ENCODE results near the gene EFHC1. TPM values are rescaled to one million over a fixed set of nuclear protein-coding genes. Genes with fewer than 3 reads are reported as not detected.
A peak's percentile ranks its signal among the peaks of the same experiment; 100 is the strongest.

The EFHC1 gene
- total RNA-seq, 2 experiments from 2014 or later, result 2.2 to 3.6 TPM

DNA sequence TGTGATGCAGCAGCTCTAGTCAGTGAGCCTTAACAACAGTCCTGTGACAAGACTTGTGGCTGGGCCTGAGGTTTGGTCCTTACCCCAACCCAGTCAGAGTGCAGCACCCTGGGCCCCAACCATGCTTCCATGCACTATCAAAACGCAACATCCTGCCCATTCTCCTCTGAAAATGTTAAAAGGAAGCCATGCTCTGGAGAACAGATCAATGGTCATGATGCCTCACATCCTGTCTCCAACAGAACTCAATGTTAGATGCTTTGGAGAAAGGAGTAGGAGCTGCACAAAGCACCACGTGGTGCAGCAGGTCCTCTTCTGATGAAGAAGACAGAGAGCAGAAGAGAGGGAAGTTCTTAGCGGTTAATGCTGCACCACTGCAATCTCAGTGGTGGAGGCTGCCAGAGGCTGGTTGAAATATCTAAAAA, 114.8 kb downstream of the EFHC1 start:
- CTCF ChIA-PET, result interaction anchor here (1.2 kb wide), 1 partner anchor 128 kb away, joined by 4 read pairs; no protein-coding TSS in a partner anchor
- DNase-seq (peak; percentile 73), ATAC-seq (peak; percentile 77)
- peaks cover 4% of the 10 kb centered on the region for H3K36me3 Mint-ChIP-seq (ENCODE audit: low read depth)
- no peaks in the 10 kb centered on the region for H3K9me3 Mint-ChIP-seq (ENCODE audit: low read depth)
- H3K27me3 Mint-ChIP-seq, result no peaks in the 10 kb centered on the region
- H3K4me3 Mint-ChIP-seq, result no peak overlapping the region
- H3K27ac Mint-ChIP-seq, result no peak overlapping the region
- POLR2A ChIA-PET, result no interaction called here
- intact Hi-C loops (cut with DNase I, micrococcal nuclease), result no loop called here
- H3K4me1 Mint-ChIP-seq, result peaks cover 48% of the 10 kb centered on the region

GRCh38 chr6:52535711-52536423, 115.7 kb downstream of the EFHC1 start:
- no peak overlapping the region for H3K27ac Mint-ChIP-seq
- ChIA-PET CTCF (interaction anchor here (0.6 to 1.7 kb wide), 4 partner anchors 36 to 1192 kb away, joined by 3 to 5 read pairs (median 4); no protein-coding TSS in a partner anchor), POLR2A (no interaction called here)
- H3K9me3 Mint-ChIP-seq (ENCODE audit: low read depth), result no peaks in the 10 kb centered on the region
- H3K36me3 Mint-ChIP-seq (ENCODE audit: low read depth), result peaks cover 4% of the 10 kb centered on the region
- H3K4me1 Mint-ChIP-seq, result peaks cover 51% of the 10 kb centered on the region
- no peaks in the 10 kb centered on the region for H3K27me3 Mint-ChIP-seq
- intact Hi-C loops (cut with DNase I, micrococcal nuclease), result no loop called here
- ATAC-seq (no peak), DNase-seq (no peak)
- H3K4me3 Mint-ChIP-seq, result no peak overlapping the region

DNA sequence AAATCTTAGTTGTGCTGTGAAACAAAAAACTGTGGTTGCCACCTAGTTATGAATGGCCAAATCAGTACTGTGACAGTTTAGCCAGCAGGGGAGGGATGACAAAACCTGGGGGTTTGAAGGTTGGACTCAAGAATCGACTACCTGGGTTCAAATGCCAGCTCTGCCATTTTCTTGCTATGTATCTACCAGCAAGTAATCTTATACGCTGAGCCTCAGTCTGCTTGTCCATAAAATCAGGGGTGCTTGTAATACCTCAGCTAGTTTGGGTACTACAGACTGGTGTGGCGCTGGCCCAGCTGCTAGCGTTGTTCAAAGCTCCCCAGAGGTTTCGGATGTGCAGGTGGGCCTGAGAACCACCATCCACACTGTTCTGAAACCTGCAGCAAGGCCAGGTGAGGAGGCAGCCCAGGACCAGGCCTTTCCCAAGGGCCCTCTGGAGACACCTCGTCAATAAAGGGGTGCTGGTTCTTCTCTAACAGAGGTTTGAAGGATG, 116.3 kb downstream of the EFHC1 start:
- DNase-seq, result no peak
- Mint-ChIP-seq H3K36me3 (ENCODE audit: low read depth) (peaks cover 4% of the 10 kb centered on the region), H3K9me3 (ENCODE audit: low read depth) (no peaks in the 10 kb centered on the region), H3K4me1 (peaks cover 51% of the 10 kb centered on the region), H3K27me3 (no peaks in the 10 kb centered on the region), H3K4me3 (no peak overlapping the region), H3K27ac (no peak overlapping the region)
- CTCF ChIA-PET, result interaction anchor here (1.0 to 1.7 kb wide), 3 partner anchors 37 to 129 kb away, joined by 3 to 4 read pairs (median 4); no protein-coding TSS in a partner anchor
- POLR2A ChIA-PET, result no interaction called here
- ATAC-seq, result no peak
- intact Hi-C loops (cut with DNase I, micrococcal nuclease), result no loop called here

DNA sequence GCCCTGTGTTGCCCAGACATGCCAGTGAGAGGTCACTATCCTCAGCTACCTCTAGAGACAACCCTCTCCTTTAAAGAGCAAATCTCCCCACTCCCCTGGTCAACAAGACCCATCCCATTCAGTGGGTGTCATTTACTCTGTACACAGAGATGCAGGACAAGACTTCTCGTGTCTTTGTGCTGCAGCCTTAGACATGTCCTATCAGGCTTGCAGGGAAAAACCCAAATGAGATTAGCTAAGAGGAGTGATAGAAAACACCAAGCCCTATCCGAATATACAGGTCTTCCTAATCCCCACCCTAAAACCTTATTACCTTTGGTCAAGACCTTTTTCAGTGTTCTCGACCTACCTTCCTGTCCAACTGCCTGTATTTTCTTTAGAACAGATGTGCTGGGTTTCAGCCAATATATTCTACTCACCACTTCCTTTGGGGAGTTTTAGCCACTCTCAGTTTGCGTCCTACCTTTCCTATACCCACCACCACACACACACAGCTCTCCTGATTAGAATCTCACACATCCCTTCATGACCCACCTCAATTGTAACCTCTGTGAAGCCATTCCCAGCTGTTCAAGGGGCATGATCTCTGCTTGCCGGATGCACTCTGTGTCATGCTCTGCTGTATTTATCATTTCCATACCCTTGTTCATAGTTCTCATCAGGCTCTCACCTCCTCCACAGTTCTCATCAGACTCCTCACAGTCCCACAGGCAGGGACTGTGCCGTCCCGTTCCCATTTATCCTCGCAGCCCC, 117.0 kb downstream of the EFHC1 start:
- DNase-seq (peak; percentile 27), ATAC-seq (peak; percentile 67)
- intact Hi-C loops (cut with DNase I, micrococcal nuclease), result no loop called here
- ChIA-PET POLR2A (interaction anchor here (0.7 kb wide), 1 partner anchor 39 kb away, joined by 3 read pairs; no protein-coding TSS in a partner anchor), CTCF (interaction anchor here (1.7 kb wide), 1 partner anchor 115 kb away, joined by 4 read pairs; no protein-coding TSS in a partner anchor)
- Mint-ChIP-seq H3K4me1 (peaks cover 51% of the 10 kb centered on the region), H3K4me3 (no peak overlapping the region), H3K36me3 (ENCODE audit: low read depth) (peaks cover 4% of the 10 kb centered on the region), H3K27ac (no peak overlapping the region), H3K9me3 (ENCODE audit: low read depth) (no peaks in the 10 kb centered on the region), H3K27me3 (no peaks in the 10 kb centered on the region)

- no peak for ATAC-seq
- intact Hi-C loops (cut with DNase I, micrococcal nuclease), result no loop called here
- no peak overlapping the region for H3K27ac Mint-ChIP-seq
- CTCF ChIA-PET, result interaction anchor here (0.6 kb wide), 1 partner anchor 39 kb away, joined by 3 read pairs; no protein-coding TSS in a partner anchor
- H3K27me3 Mint-ChIP-seq, result no peaks in the 10 kb centered on the region
- no peaks in the 10 kb centered on the region for H3K9me3 Mint-ChIP-seq (ENCODE audit: low read depth)
- H3K4me1 Mint-ChIP-seq, result peaks cover 51% of the 10 kb centered on the region
- POLR2A ChIA-PET, result interaction anchor here (0.6 kb wide), 1 partner anchor 625 kb away, joined by 4 read pairs; no protein-coding TSS in a partner anchor
- H3K36me3 Mint-ChIP-seq (ENCODE audit: low read depth), result peaks cover 4% of the 10 kb centered on the region
- DNase-seq, result no peak
- no peak overlapping the region for H3K4me3 Mint-ChIP-seq
Observed at GRCh38 chr6:52538252-52538900, 118.2 kb downstream of the EFHC1 start.

- ATAC-seq (no peak), DNase-seq (no peak)
- no peak overlapping the region for H3K4me3 Mint-ChIP-seq
- peaks cover 4% of the 10 kb centered on the region for H3K36me3 Mint-ChIP-seq (ENCODE audit: low read depth)
- ChIA-PET CTCF (interaction anchor here (0.6 kb wide), 1 partner anchor 40 kb away, joined by 3 read pairs; no protein-coding TSS in a partner anchor), POLR2A (no interaction called here)
- H3K9me3 Mint-ChIP-seq (ENCODE audit: low read depth), result no peaks in the 10 kb centered on the region
- H3K27me3 Mint-ChIP-seq, result no peaks in the 10 kb centered on the region
- H3K27ac Mint-ChIP-seq, result no peak overlapping the region
- H3K4me1 Mint-ChIP-seq, result peaks cover 51% of the 10 kb centered on the region
- intact Hi-C loops (cut with DNase I, micrococcal nuclease), result no loop called here
Observed at GRCh38 chr6:52538901-52539354, 118.8 kb downstream of the EFHC1 start.

DNA sequence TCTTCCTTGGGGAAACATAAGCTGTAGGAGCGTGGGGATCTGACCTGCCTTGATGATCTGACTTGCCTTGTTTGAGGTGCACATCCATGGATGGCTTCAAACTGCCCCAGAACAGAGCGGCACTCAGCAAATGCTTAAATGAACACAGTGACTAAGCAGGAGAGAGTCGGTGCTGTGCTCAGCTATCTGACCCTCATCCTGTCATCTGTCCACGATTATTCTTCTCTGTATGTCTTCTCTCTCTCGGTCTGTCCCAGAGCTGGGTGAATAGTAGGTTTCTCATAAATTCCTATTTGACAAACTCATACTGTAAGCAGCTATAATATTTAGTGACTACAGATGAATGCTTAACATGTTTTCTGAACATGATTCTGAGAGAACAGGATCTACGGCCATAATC, 119.5 kb downstream of the EFHC1 start:
- no peak overlapping the region for H3K4me3 Mint-ChIP-seq
- H3K27ac Mint-ChIP-seq, result no peak overlapping the region
- no peaks in the 10 kb centered on the region for H3K9me3 Mint-ChIP-seq (ENCODE audit: low read depth)
- ATAC-seq, result no peak
- ChIA-PET CTCF (interaction anchor here (0.7 kb wide), 1 partner anchor 15 kb away, joined by 3 read pairs; no protein-coding TSS in a partner anchor), POLR2A (no interaction called here)
- no peak for DNase-seq
- peaks cover 51% of the 10 kb centered on the region for H3K4me1 Mint-ChIP-seq
- H3K27me3 Mint-ChIP-seq, result no peaks in the 10 kb centered on the region
- intact Hi-C loops (cut with DNase I, micrococcal nuclease), result no loop called here
- H3K36me3 Mint-ChIP-seq (ENCODE audit: low read depth), result peaks cover 1% of the 10 kb centered on the region

DNA sequence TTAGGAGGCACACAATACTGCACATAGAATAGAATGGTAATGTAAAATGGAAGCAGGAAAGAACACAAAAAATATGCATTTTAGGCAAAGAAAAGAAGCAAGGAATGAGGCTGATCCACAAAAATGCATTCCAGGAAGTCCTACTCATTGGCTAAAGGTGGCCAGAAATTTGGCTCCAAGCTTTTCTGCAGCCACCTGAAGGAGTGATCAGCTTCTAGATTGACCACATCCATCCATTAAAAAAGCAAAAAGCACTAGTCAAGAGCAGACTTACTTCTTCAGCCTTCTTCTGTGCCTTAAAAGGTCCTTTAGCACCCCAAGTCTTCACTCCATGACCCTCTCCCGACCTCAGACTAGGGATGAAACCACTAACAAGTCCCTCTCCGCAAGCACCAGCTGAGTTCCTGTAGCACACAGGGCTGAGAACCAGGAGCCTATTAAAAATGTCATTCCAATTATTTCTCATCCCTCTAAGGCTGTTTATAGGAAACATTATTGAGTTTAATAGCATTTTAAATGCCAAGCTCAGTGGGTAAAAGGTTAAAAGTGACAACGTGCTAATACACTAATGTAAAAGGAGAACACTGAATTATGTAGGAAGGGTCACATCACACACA, 120.3 kb downstream of the EFHC1 start:
- ATAC-seq (no peak), DNase-seq (no peak)
- Mint-ChIP-seq H3K27me3 (no peaks in the 10 kb centered on the region), H3K4me3 (no peak overlapping the region), H3K4me1 (peaks cover 43% of the 10 kb centered on the region), H3K9me3 (ENCODE audit: low read depth) (no peaks in the 10 kb centered on the region), H3K36me3 (ENCODE audit: low read depth) (no peaks in the 10 kb centered on the region), H3K27ac (no peak overlapping the region)
- intact Hi-C loops (cut with DNase I, micrococcal nuclease), result no loop called here
- ChIA-PET CTCF (interaction anchor here (0.7 kb wide), 1 partner anchor 16 kb away, joined by 3 read pairs; no protein-coding TSS in a partner anchor), POLR2A (no interaction called here)

GRCh38 chr6:52541135-52541534, 121.0 kb downstream of the EFHC1 start:
- POLR2A ChIA-PET, result interaction anchor here (0.6 kb wide), 1 partner anchor 9 kb away, joined by 6 read pairs; no protein-coding TSS in a partner anchor
- intact Hi-C loops (cut with DNase I, micrococcal nuclease), result no loop called here

DNA sequence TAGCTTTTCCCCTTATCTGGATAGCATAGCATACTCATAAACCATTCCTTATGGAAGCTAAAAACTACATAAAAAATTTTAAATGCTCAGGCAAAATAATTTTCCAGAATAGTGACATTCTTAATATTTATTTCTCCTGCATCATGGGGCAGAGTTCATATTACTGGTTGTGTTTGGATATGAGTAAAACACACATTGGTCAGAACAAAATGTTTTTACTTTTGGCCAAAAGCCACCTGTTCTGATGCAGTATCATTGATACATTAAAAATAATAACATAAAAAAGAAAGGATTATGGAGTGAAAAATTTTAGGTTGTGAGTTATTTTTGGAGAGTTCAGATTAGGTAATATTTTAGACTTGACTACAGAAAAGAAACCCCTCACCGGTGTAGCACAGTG, 123.1 kb downstream of the EFHC1 start:
- intact Hi-C loops (cut with DNase I, micrococcal nuclease), result no loop called here
- H3K36me3 Mint-ChIP-seq (ENCODE audit: low read depth), result no peaks in the 10 kb centered on the region

More at GRCh38 chr6:52541135-52541534, 121.0 kb downstream of the EFHC1 start:
- no peak for DNase-seq
- no peak for ATAC-seq
- peaks cover 36% of the 10 kb centered on the region for H3K4me1 Mint-ChIP-seq
- CTCF ChIA-PET, result no interaction called here
- no peaks in the 10 kb centered on the region for H3K27me3 Mint-ChIP-seq
- H3K4me3 Mint-ChIP-seq, result no peak overlapping the region
- H3K36me3 Mint-ChIP-seq (ENCODE audit: low read depth), result no peaks in the 10 kb centered on the region
- H3K27ac Mint-ChIP-seq, result no peak overlapping the region
- no peaks in the 10 kb centered on the region for H3K9me3 Mint-ChIP-seq (ENCODE audit: low read depth)

More for the DNA sequence above, 123.1 kb downstream of the EFHC1 start:
- no peak overlapping the region for H3K27ac Mint-ChIP-seq
- DNase-seq (no peak), ATAC-seq (no peak)
- no peaks in the 10 kb centered on the region for H3K27me3 Mint-ChIP-seq
- ChIA-PET POLR2A (no interaction called here), CTCF (interaction anchor here (0.5 to 1.1 kb wide), 3 partner anchors 20 to 106 kb away, joined by 3 read pairs; no protein-coding TSS in a partner anchor)
- no peaks in the 10 kb centered on the region for H3K9me3 Mint-ChIP-seq (ENCODE audit: low read depth)
- peaks cover 15% of the 10 kb centered on the region for H3K4me1 Mint-ChIP-seq
- no peak overlapping the region for H3K4me3 Mint-ChIP-seq

Data from activated CD4-positive, alpha-beta T cell treated with anti-CD3 and anti-CD28 coated beads for 36 hours (primary cell).